Renal pelvis (tissue), 4 donors: Measurements from ENCODE around the gene ZNF555. TPM values are rescaled to one million over a fixed set of nuclear protein-coding genes. Genes with fewer than 3 reads are reported as not detected.
"Not testable (repeated sequence)": the region's sequence is repeated elsewhere in the genome, so short reads cannot be mapped to it uniquely, and the experiment has no call there.

Experiments used
- DNase-seq: peaks from one replicate; pipeline ENCODE4 v3.0.0-alpha.2; 2013
- polyA plus RNA-seq, 3 donors: library from polyadenylated mRNA; unstranded; fragments of 120-200 nt; gene quantifications; one replicate each; pipeline ENCODE4 v1.2.1, GENCODE V29; 2013; ENCODE audit not compliant: insufficient read length in 3 of 3

The ZNF555 gene
- polyA plus RNA-seq, 3 donors = 11.0 to 15.1 (median 11.3) TPM

- no peak for DNase-seq
Measured at GRCh38 chr19:2863816-2864215, 22.5 kb downstream of the ZNF555 start.

- DNase-seq = no peak
Measured at GRCh38 chr19:2865334-2866100, 24.2 kb downstream of the ZNF555 start.

- no peak for DNase-seq
Measured at GRCh38 chr19:2866495-2867024, 25.3 kb downstream of the ZNF555 start.

- no peak for DNase-seq
Measured at GRCh38 chr19:2867025-2867991, 26.0 kb downstream of the ZNF555 start, which contains the start of gene ZNF556. Gene ZNF556, plus strand, starts transcription at chr19:2867335. Its CDS starts 87 bp downstream, at chr19:2867422.

DNA sequence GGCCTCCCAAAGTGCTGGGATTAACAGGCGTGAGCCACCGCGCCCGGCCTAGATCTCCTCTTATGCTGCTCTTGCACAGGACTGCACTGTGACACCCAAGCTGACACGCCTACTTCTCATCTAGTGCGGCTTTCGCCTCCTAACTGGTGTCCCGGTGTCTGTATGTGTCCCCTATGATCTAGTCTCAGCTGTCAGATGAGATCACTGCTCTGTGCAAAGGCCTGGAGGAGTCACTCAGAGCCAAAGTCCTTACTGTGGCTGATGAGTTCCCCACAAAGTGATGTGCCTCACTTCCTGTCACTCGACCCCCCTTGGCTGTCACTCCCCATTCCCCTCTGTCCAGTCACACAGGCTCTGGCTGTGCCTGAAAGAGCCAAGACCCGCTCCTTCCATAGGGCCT lies 28.3 kb downstream of the ZNF555 start:
- no peak for DNase-seq

- DNase-seq = not testable (repeated sequence)
Measured at GRCh38 chr19:2872175-2872574, 30.9 kb downstream of the ZNF555 start.

DNA sequence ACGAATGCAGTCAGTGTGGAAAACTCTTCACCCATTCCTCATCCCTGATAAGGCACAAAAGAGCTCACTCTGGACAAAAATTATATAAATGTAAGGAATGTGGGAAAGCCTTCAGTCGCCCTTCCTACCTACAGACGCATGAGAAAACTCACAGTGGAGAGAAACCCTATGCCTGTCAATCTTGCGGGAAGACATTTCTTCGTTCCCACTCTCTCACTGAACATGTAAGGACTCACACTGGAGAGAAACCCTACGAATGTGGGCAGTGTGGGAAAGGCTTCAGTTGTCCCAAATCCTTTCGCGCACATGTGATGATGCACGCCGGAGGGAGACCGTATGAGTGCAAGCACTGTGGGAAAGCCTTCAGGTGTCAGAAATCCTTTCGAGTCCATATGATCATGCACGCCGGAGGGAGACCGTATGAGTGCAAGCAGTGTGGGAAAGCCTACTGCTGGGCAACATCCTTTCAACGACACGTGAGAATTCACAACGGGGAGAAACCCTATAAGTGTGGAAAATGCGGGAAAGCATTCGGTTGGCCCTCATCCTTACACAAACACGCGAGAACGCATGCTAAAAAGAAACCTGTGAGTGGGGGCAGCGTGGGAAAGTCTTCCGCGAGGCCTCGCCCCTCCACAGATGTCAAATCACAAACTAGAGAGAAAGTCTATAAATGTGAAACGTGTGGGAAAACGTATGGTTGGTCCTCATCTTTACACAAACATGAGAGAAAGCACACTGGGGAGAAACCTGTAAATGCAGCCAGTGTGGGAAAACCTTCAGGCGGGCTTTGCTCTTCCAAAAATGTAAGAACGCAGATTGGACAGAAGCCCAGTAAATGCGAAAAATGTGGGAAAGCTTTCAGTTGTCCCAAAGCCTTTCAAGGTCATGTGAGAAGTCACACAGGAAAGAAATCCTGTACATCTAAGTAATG lies 36.4 kb downstream of the ZNF555 start:
- no peak for DNase-seq

- no peak for DNase-seq
Measured at GRCh38 chr19:2883686-2884439, 42.6 kb downstream of the ZNF555 start.

- DNase-seq = no peak
Measured at GRCh38 chr19:2885736-2886135, 44.5 kb downstream of the ZNF555 start.

DNA sequence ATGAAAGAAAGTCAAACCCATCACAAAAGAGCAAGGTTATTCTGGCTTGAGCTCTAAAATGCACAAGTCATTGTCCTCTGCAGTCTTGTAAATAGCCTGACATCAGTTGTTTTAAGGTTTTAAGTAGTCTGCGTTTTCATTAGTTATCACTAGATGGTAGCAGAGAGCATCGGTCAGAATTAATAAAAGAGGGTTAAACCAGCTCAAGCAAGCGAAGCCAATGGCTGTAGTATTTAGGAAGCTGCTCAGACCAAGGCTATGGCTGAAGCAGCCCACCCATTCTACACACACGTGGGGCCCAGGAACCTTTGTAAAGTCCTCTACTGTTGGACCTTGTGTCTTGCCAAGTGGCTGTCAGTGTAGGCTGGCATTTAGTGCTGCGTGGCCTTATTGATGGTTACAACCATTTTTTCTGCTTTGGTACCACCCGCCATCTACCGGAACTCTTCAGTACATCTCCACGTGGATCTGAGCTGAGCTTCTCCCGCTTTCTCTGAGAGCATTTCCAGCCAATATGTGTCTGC lies 46.2 kb downstream of the ZNF555 start:
- peak; percentile 74 for DNase-seq

GRCh38 chr19:2888731-2889224 lies 47.5 kb downstream of the ZNF555 start:
- DNase-seq = no peak

DNA sequence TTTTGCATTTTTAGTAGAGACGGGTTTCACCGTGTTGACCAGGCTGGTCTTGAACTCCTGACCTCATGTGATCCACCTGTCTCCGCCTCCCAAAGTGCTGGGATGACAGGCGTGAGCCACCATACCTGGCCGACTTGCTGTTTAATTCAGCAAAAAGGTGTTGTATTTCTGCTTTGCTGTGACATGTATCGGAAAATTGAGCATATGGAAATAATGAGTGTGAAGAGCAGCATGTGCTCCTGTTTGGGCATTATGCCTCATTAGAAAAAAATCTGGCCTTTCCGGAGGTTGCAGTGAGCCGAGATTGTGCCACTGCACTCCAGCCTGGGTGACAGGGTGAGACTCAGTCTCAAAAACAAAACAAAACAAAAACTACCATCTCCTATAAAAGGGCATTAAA lies 49.3 kb downstream of the ZNF555 start:
- DNase-seq = not testable (repeated sequence)

DNA sequence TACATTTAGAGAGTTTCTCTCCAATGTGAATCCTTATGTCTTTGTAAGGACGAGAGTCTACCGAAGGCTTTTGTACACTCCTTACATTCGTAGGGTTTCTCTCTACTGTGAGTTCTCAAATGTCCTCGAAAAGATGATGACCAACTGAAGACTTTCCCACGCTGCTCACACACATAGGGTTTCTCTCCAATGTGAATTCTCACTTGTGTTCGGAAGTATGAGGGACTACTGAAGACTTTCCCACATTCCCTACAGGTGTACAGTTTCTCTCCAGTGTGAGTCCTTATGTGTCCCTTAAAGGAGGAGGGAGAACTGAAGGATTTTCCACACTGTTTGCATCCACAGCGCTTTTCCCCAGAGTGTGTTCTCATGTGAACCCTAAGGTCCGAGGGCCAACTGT lies 55.4 kb downstream of the ZNF555 start:
- no peak for DNase-seq

GRCh38 chr19:2900296-2901252 lies 59.3 kb downstream of the ZNF555 start, which contains the start of gene ZNF57:
Gene ZNF57, plus strand, starts transcription at chr19:2900928. Its CDS starts 118 bp downstream, at chr19:2901046.
- DNase-seq = peak; percentile 99

- no peak for DNase-seq
Measured at GRCh38 chr19:2902590-2903218, 61.4 kb downstream of the ZNF555 start.

DNA sequence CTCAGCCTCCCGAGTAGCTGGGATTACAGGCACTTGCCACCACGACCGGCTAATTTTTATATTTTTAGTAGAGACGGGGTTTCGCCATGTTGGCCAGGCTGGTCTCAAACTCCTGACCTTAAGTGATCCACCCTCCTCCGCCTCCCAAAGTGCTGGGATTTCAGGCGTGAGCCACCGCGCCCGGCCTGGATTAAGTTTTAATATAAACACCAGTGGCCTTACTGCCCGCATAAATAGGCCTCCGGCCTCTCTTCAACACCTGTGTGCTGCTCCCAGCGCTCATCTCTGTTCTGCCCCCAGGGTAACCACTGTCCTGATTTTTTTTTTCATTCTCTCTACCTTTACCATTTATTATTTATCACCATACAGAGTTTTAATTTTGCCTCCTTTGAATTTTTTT lies 62.1 kb downstream of the ZNF555 start:
- DNase-seq = not testable (repeated sequence)

DNA sequence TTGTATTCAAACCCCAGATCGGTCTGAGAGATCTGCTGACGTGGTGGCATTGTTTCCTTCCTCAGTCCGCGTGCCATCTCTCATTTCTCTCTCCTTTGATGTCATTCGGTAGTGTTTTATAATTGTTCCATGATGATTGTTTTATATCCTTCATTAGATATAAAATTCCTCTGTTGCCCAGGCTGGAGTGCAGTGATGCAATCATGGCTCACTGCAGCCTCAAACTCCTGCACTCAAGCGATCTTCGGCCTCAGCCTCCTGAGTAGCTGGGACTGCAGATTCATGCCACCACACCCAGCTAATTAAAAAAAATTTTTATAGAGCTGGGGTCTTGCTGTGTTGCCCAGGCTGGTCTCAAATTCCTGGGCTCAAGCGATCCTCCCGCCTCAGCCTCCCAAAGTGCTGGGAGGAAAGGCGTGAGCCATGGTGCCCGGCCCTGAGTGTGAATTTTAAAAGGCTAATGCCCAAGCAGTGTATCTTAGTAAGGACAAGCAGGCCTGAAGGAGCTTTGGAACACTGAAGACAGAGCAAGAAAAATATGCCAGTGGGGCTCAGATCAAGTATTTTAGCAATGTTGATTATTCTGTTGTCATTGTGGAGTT lies 64.7 kb downstream of the ZNF555 start:
- no peak for DNase-seq
